Hindlimb muscle (tissue), 1 donor: ENCODE results near the gene MAN1C1. TPM values are rescaled to one million over a fixed set of nuclear protein-coding genes. Genes with fewer than 3 reads are reported as not detected.

ENCODE experiments used
- DNase-seq: peaks from one replicate; pipeline ENCODE4 v3.0.0-alpha.2; 2013
- polyA plus RNA-seq: library from polyadenylated mRNA; unstranded; fragments of 120-200 nt; gene quantifications from one replicate; pipeline ENCODE4 v1.2.1, GENCODE V29; 2013; ENCODE audit not compliant: insufficient read length

The MAN1C1 gene
- polyA plus RNA-seq, 1 donor, result 14.2 TPM

DNA sequence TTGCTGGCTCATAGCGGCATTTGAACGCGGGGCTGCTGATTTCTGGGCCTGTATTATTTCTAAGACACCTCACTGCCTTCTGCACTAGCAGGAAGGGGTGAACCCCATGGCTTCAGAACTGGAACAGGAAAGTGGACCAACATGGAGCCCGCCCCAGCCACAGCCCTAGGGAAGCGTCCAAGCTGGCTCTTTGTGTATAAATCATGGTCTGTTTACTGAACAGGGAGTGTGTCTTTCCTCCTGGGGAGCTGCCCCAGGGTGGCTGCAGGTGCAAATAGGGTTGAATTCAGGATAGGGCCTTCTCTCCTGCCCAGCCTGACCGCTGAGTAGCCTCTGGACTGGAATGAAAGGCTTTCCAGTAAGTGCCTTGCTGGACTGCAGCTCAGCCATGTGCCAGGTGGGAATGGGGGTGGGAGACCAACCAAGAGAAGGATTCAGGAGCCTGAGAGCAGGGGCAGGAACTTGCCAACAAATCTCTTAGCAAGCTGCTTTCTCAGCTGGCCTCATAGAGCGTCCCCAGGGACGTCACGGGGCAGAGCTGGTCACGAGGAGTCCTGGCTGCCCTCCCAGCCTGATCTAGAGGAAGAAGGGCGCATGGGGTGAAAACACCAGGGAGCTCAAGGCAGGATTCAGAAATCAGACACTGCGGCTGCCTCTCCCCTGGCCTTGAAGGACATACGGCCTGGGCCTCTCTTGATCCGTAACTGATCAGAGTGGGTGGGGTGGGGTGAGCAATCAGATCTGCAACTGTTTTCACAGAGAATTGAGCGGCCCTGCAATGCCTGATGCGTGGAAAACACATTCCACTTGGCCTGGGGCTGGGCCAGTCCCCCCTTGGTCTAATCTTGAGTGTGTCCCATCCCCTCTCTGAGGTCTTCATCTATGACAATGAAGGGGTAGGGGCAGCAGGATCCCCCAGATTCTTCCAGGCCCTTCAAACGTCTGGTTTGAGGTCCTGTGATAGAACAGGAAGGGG, 126.9 kb downstream of the MAN1C1 start:
- DNase-seq, result peak; percentile 82

DNA sequence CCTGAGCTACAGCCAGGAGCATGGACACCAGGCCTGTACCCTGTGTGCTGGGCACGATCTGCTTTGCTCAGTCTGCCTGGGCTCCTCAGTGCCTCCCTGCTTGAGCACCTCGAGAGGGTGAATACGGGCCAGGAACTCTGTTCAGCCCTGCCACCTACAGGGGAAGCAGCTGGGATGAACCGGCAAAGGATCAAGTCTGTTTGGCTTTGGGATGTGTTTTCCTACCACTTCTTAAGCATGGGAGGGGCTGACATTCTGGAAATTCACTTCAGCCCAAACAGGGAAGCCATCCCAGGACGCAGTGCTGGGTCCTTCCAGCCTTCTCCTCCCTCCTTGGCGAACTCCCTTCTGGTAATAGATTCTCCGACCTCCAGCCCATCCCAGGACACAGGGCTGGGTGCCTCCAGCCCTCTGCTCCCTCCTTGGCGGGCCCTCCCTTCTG, 127.6 kb downstream of the MAN1C1 start:
- DNase-seq, result peak; percentile 88

DNA sequence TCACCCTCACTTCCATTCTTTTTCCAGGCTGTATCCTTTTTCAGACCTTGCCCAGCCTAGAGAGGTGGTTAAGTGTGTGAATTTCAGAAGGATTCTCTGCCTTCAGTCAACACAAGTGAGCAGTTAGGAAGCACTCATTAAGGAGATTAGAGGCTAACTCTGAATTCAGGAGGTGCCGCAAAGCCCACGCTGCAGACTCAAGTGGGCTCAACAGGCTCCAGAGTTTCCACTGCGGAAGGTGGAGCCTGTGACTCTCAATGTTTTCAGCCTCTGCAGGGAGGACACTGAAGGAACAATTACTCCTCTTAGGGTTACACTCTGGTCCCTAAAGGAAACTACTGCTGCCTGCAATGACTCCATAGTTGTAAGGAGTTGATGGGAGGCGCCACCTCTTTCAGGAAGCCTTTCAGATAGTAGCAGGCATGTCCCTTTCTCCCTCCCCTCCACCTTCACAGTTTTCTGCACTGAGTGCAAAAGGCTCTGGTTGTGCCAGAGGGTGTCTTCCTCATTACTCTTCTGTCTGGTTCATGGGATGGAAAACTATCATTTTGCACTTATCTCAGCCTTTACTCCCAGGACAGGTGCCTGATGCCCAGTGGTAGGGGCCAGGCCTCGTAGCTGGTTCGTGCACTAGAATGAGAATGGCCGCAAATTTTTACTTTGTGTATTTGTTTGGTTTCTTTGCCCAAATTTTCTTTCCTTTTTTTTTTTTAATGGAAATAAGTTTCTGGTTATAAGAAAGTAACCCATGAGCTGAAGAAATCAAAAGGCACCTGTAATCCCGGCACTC, 128.2 kb downstream of the MAN1C1 start:
- DNase-seq, result no peak

DNA sequence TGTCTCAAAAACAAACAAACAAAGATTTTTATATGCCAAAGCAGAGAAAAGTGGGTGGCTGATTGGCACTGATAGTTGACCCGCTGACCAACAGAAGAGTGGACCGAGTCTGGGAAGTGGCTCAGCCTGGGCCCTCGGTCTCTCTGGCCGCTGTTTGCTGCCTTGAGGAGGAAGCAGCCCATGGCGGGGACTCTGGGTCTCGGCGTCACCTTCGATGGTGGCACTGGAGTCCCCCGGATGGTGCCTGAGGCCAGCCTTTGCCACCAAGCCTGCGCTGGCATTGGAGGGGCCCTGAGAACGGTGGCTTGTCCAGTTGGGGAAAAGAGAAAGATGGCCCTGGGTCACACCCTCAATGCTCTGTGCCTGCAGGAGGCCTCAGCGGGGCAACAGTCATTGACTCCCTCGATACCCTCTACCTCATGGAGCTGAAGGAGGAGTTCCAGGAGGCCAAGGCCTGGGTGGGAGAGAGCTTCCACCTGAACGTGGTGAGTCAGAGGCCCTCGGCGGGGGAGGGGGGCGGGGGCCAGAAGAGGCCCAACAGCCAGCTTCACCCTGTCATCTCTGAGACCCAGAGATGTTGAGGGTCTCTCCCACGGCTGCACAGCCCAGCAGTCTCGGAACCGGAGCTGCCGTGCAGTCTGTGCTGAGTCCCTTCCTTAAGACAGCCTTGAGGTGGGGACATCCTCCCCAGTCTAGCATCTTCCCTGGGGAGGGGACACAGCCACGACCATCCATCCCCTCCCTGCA, 129.9 kb downstream of the MAN1C1 start:
- DNase-seq, result no peak

DNA sequence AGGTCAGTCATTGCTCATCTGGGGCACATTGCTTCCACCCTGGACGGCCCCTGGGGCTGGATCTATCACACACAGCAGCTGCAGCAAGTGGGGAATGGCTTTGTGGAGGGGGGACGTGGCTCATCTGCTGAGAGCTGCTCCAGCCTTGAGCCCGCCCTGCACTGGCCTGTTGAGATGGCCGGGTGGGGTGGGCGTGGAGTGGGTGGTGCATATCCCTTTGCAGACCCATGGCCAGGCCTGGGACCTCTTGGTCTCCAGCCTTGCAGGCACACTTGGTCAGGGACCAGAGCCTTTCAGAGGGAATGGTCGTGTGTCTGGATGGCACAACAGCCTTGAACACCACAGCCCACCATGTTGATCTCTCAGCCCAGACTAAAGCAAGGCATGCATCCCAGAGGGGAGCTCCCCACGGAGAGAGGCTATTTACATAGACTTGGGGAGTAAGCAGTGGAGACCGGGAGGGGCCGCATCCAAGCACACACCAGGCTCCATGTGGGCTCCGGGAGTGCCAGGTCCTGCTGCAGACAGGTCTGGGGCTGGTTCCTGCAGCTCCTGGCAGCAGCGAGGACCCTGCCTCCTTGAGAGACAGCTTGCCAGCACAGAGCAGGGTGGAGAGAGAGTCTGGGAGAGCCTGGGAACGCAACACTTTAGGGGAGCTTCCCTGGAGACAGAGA, 130.6 kb downstream of the MAN1C1 start:
- no peak for DNase-seq

DNA sequence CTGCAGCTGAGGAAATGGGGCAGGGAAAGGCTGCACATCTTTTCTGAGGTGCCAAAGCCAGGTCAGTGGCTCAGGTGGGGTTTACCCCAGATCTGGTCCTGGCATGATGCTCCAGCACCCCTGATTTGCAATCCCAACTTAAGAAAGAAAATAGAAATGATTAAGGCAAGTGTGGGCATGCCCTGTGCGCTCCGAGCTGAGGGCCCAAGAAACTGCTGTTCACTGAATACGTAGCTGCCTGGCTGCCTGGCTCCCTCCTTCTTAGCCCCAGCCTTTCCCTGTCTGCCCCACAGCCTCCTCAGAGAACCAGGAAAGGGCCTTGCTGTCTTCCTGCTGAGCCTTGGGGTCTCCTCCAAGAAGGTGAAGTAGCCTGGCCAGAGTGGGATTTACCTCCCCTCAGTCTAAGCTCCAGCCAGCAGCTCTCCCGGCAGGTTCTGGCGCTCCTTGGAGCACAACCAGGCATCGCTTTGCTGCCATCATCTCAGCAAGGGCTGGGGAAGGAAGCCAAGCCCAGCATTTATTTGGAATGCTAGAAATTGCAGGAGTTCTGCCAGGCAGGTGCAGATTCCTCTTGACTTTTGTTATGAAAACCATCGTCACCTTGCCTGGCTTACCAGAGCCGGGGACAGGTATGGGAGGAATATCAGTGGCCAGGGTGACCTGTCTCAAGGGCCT, 132.1 kb downstream of the MAN1C1 start:
- DNase-seq, result no peak

DNA sequence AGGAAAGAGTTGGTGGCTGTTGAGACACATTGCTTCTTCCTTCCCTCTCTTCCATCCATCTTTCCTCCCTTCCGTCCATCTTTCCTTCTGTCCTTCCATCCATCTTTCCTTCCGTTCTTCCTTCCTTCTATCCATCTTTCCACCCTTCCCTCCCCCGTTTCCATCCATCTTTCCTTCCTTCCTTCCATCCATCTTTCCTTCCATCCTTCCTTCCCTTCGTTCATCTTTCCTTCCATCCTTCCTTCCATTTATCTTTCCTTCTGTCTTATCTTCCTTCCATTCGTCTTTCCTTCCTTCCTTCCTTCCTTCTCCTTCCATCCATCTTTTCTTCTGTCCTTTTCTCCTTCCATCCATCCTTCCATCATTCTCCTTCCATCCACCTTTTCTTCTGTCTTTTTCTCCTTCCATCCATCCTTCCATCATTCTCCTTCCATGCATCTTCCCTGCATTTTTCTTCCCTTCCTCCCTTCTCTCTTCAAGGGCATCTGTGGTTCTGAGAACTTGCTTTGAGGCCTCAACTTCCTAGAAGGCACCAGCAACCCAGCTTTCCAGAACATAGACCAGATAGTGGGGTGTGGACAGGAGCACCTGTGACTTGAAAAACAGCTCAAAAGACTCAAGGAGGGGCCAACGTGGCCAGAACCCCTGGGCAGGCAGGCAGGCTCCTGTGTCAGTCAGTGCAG, 134.5 kb downstream of the MAN1C1 start:
- DNase-seq, result no peak

DNA sequence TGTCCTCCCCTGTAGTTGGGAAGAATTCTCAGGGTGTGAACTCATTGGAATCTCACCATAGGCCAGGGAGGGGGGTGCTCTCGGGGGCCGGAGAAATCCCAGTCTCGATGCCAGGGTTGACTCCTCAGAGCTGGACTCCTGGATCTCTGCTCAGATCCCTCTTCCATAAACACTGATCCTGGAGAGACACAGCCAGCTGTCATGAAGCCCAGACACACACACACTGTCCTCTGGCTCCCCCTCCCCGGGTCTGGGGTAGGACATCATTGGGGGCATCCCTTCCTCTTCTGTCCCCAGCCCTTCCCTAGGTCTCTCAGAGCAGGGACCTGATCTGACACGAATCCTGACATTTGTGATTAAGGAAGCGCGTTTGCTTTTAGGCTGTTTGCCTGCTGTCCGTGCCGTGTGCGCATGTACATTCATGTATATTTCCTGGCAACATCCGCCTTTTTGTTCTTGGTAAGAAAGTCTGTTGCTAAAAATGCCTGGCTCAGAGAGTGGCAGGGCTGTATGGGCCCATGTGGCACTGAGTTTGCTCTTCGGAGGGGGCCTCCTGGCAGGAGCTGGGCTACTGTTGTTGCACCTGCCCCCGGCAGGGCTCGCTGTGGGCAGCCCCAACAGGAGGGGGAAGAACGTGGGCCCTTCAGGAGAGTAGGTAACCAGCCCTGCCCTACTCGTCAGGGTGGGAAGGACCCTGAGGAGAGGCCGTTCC, 138.0 kb downstream of the MAN1C1 start:
- peak; percentile 70 for DNase-seq

DNA sequence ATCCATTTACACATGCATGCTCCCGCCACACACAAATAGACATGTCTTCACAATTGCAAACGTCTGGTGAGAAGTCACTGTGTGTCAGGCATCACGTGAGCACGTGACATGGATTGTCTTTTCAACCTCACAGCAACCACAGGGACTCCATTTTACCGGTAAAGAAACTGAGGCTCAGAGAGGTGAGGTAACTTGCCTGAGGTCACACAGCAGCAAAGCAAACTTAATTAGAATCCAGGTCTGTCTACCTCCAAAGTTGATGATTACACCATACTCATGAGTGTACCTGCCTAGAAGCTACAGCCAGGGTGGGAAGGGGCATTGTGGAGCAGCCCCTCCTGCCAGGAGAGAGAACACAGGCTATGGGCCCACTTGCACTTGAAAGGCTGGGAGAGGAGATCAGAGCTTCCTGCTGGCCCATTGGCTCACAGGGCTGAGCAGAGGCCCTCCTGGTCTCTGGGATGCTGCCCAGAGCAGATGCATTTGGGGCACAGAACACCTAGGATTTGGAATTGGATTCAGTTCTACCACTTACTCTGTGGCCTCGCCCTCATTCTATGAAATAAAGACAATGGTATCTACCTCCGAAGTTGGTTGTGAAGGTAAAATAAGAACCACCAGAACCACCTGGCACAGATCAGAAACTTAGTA, 139.0 kb downstream of the MAN1C1 start:
- DNase-seq, result no peak

DNA sequence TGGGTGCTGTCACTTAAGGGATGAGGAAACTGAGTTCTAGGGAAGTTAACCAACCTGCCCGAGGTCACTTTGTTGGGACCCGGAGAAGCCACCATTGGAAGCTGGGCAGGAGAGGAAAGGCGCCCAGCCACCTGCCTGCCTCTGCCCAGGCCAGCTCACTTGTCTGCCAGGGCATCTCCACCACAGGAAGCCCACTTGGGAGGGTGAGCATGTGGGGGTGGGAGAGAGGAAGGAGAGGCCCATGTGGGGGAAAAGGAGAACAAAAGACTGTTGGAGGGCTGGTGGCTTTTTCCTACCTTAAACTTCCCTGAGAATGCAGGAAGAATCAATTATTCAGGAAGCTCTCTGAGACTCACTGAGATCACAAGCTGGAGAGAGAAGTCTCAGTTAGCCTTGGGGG, 139.6 kb downstream of the MAN1C1 start:
- DNase-seq, result no peak

DNA sequence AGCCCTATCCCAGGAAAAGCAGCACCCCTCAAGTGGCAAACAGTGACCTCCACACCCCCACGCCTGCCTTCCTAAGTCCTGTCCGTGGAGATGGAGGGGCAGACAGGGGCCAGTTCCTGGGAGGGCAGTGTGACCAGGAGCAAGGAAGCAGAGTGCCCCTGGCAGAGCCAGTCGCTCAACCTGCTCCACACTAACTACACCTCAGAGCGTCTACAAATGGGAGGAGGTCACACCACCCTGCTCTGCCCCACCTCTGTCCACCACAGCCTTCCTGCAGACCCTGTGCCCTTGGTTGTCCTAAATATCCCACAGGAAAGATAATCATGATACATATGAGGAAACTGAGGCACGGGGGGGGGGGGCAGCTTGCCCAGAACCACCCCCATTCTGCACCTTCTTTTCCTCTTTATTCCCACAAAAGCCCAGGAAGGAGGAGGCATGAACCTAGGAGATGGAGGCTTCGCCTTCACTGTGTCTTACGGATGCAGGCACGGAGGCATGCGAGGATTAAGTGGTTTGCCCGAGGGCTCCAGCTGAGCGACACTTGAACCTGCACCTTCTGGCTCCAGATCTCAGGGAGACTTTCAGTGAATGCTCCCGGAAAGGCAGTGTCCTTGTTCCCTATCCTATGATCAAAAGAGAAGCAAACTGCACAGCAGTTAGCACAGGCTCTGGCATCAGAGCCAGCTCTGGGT, 140.7 kb downstream of the MAN1C1 start:
- no peak for DNase-seq

DNA sequence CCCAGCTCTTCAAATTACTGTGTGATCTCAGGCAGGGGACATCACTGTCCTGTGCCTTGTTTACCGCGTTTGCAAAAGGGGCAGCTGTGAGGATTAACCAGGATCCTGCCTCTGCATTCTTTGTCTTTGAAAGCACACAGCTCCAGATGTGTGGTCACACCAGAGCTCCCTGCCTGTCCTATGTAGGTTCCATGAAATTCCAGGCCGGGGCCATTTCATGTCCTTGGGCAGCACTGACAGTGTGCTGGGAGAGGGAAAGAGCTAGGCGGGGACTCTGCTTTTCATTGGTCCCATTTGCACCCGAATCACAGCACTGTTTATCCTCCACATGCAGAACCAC, 141.2 kb downstream of the MAN1C1 start:
- DNase-seq, result no peak

DNA sequence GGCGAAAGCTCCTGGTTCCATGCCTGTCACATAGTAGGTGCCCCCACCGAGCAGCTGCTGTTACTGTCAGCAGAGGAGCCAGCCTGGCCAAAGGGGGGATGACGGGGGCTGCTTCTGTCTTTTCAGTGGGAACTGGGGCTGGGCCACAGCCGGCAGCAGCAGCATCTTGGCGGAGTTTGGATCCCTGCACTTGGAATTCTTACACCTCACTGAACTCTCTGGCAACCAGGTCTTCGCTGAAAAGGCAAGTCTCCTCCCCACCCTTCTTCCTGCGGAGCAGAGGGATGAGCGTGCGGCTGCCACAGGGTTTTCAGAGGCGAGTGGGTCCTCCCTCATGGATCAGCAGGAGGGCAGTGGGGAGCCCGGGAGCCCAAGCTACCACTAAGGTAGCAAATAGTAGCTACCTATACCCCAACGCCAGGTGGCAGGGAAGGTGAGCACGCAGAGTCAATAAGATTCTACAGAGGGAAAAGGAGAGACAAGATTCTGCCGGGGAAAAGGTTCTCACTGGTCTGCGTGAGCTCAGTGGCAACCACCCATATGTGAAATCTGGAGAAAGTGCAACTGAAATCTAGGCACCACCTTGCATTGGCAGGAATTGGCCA, 142.0 kb downstream of the MAN1C1 start:
- no peak for DNase-seq

DNA sequence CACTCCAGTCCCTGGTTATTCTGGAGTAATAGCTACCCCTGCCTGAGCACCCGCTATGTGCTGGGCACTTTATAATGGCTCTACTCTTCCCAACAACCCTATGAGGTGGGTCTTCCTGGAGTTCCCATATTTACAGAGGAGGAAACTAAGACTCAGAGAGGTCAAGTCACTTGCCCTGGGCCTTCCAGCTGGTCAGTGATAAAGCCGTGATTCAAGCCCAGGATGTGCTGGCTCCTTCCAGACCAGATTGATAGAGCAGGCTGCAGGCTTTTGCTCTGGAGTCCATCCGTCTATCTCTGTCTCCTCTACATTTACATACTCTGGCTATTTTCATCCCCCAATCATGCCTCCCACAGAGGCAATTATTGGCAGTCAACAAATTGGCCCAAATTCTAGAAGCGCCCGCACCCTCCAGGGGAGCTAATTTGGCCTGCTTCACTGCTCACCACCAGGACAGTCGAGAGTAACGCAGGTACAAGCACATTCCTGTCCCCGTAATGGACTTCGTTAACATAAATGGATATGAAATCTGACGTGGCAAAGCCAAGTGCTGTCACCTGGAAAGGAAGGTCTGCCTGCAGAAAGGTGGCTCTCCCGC, 143.6 kb downstream of the MAN1C1 start:
- no peak for DNase-seq

DNA sequence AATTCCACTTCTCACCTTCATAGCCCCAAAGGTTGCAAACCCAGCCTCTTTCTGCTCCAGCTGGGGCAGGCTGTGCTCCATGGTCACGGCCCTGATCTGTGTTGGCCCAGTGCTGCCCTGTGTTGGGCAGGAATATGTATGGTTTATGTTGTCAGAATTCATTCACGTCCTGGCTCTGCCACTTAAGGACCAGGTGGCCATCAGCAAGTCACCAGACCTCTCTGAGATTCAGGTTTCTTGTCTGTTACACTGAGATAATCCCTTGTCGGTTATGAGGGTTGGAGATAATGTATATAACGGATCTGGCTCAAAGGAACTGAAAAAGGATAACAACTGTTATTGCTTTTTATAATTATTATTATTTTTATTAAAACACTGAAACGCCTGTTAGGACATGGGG, 144.3 kb downstream of the MAN1C1 start:
- no peak for DNase-seq

DNA sequence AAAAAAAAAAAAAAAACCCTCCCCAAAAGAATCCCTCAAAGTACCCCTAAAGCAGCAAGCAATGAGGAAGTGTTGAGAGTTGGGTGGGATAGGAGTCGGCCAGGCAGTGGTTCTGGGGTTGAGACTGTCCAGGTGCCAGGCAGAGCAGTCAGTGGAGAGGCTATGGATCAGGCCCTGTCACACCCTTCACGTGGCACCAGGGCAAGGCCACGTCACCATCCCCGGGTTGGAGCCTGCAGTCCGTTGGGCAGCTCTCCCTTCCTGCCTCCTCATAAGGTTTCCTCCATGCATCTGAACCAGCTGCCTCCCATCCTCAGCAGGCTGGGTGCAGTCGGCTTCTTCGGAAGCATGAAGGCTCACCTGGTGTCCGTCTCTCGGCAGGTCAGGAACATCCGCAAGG, 146.9 kb downstream of the MAN1C1 start:
- DNase-seq, result no peak

DNA sequence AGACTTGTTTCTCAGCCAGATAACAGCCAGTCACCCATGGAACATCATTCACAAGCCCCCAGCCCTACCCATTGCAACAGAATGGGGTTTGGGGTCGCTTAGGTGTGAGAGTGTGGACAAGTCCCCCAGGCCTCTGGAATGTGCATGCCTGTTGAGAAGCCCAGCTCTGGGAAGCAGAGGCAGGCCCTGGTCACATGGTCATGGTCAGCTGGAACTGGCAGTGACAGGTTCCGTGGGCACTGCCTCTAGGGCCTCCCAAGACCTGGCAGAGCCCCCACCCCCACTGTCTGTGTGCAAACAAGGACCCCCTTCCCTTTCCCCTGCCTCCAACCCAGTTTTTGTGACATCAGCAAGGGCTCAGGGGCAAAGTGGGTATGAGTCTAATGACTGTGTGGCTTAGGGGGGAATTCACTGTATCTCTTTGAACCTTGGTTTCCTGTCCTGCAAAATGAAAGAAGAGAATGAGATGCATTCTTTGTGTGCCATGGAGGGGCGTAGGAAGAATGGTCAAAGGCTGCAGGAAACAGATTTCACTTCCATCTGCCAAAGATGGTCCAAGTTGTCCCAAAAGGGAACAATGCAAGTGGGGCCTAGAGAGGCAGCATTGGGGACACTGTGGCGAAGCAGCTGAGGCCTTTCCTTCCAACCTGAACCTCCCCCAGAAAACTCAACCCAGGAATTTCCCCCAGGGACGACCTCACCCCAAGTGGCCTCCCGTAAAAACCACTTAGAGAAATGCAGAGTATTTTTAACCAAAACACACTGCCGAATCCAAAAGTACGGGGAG, 148.7 kb downstream of the MAN1C1 start:
- no peak for DNase-seq
